DND-41 (cell line): ENCODE data around the gene PRMT2.

ENCODE experiments used
- EZH2 ChIP-seq: IDR thresholded peaks from 3 replicates; pipeline ENCODE4 v1.6.1; 2012; ENCODE audit warnings: borderline replicate concordance, low read depth, mild to moderate bottlenecking, moderate library complexity, low read length, inconsistent platforms; ENCODE audit not compliant: severe bottlenecking
- TF ChIP-seq, protein P1 (sequence below): IDR thresholded peaks from 2 replicates; pipeline ENCODE4 v1.5.1; 2012; ENCODE audit warnings: borderline replicate concordance, low read length, moderate library complexity, mild to moderate bottlenecking; ENCODE audit not compliant: poor library complexity, severe bottlenecking; ENCODE audit errors: extremely low read depth

DNA sequence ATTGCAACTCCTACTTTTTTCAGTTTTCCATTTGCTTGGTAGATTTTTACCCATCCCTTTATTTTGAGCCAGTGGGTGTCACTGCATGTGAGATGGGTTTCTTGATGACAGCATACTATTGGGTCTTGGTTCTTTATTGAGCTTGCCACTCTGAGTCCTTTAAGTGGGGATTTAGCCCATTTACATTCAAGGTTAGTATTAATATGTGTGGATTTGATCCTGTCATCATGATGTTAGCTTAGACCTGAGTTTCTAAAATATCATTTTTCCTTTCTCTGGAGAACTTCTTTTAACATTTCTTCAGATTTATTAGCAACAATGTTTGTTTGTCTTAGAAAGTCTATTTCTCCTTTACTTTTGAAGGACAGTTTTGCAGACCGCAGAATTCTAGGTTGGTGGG, 18.8 kb upstream of the PRMT2 start:
- TF ChIP-seq, protein P1, sequence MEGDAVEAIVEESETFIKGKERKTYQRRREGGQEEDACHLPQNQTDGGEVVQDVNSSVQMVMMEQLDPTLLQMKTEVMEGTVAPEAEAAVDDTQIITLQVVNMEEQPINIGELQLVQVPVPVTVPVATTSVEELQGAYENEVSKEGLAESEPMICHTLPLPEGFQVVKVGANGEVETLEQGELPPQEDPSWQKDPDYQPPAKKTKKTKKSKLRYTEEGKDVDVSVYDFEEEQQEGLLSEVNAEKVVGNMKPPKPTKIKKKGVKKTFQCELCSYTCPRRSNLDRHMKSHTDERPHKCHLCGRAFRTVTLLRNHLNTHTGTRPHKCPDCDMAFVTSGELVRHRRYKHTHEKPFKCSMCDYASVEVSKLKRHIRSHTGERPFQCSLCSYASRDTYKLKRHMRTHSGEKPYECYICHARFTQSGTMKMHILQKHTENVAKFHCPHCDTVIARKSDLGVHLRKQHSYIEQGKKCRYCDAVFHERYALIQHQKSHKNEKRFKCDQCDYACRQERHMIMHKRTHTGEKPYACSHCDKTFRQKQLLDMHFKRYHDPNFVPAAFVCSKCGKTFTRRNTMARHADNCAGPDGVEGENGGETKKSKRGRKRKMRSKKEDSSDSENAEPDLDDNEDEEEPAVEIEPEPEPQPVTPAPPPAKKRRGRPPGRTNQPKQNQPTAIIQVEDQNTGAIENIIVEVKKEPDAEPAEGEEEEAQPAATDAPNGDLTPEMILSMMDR, result no peak
- TF ChIP-seq EZH2, result no peak
